GM18526 (cell line): ENCODE results near the gene BCAS3.

ENCODE experiments used
- POLR2A ChIP-seq: IDR thresholded peaks from 3 replicates; pipeline ENCODE4 v1.6.1; 2011; ENCODE audit not compliant: insufficient read length; ENCODE audit errors: extremely low read depth

The BCAS3 gene

GRCh38 chr17:61174310-61174709 lies 496.7 kb downstream of the BCAS3 start:
- TF ChIP-seq POLR2A: no peak

- no peak for TF ChIP-seq POLR2A
Measured at GRCh38 chr17:61175298-61176142, 497.9 kb downstream of the BCAS3 start.

- no peak for TF ChIP-seq POLR2A
Measured at GRCh38 chr17:61177351-61177750, 499.7 kb downstream of the BCAS3 start.

- TF ChIP-seq POLR2A: no peak
Measured at GRCh38 chr17:61178284-61178683, 500.6 kb downstream of the BCAS3 start.

GRCh38 chr17:61179380-61179806 lies 501.7 kb downstream of the BCAS3 start:
- no peak for TF ChIP-seq POLR2A

- no peak for TF ChIP-seq POLR2A
Measured at GRCh38 chr17:61183793-61184192, 506.1 kb downstream of the BCAS3 start.

GRCh38 chr17:61185385-61185784 lies 507.7 kb downstream of the BCAS3 start:
- no peak for TF ChIP-seq POLR2A

- no peak for TF ChIP-seq POLR2A
Measured at GRCh38 chr17:61187038-61187437, 509.4 kb downstream of the BCAS3 start.

GRCh38 chr17:61188081-61188480 lies 510.4 kb downstream of the BCAS3 start:
- TF ChIP-seq POLR2A: no peak

- no peak for TF ChIP-seq POLR2A
Measured at GRCh38 chr17:61189968-61190367, 512.3 kb downstream of the BCAS3 start.

GRCh38 chr17:61196302-61196704 lies 518.7 kb downstream of the BCAS3 start:
- TF ChIP-seq POLR2A: no peak

GRCh38 chr17:61196799-61197198 lies 519.1 kb downstream of the BCAS3 start:
- TF ChIP-seq POLR2A: no peak

- no peak for TF ChIP-seq POLR2A
Measured at GRCh38 chr17:61199431-61200338, 522.0 kb downstream of the BCAS3 start.

- TF ChIP-seq POLR2A: no peak
Measured at GRCh38 chr17:61200339-61200715, 522.7 kb downstream of the BCAS3 start.

- no peak for TF ChIP-seq POLR2A
Measured at GRCh38 chr17:61201211-61201610, 523.6 kb downstream of the BCAS3 start.

- TF ChIP-seq POLR2A: no peak
Measured at GRCh38 chr17:61202564-61202963, 524.9 kb downstream of the BCAS3 start.
